Parietal lobe (tissue), 1 donor: ENCODE results near the gene CLDN20. TPM values are rescaled to one million over a fixed set of nuclear protein-coding genes. Genes with fewer than 3 reads are reported as not detected.

Source experiments
- total RNA-seq: library from RNA; depleted of rRNA; stranded (reverse); fragments of >200 nt; gene quantifications from one replicate; pipeline ENCODE4 v1.2.3, GENCODE V29; 2014

Gene CLDN20
- total RNA-seq: not detected

GRCh38 chr6:155263373-155264063 lies at the start of gene CLDN20:
Gene CLDN20 (plus strand): TSS chr6:155264013. CDS start chr6:155275720, 11,707 bp downstream.

GRCh38 chr6:155314092-155314772 lies 50.4 kb downstream of the CLDN20 start, which contains the start of gene TFB1M:
Gene TFB1M (minus strand): TSS chr6:155314484. CDS start chr6:155314428, 56 bp downstream.

Other genes with a start within 250 kb of the CLDN20 start
- gene TFB1M, start 50.5 kb downstream of the CLDN20 start, total RNA-seq: 28.2 TPM
- not detected for gene NOX3, start 191.8 kb downstream of the CLDN20 start, total RNA-seq